ENCODE results near the gene NEU2.

DNA sequence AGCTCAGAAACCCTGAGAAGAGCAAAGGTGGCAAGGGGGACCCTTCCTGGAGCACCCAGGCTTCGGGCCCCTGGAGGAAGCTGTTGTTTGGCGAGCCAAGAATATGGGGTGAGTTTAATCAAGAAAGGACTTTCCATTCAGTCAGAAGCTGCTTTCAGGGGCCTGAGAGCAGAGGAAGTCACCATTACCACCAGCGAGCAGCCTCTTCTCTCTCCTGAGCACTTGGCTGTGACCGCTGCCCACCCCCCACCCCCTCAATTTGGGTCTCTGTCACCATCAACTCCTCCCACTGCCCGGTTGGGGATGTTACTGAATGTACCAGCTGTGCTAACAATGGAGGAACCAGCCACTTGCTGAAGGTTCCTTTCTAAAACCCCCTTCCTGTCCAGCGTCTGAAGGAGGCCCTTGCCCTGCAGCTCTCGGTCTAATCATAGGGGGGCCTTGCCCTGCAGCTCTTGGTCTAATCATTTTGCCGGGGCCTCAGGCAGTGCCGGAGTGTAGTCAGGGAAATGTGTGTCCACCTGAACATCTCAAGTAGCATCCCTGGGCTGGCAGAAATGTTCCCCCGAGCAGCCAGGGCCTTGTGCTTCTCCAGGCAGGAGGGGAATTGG, 28.6 kb downstream of the NEU2 start:
- TF ChIP-seq FOXA1 (IDR thresholded peaks at IDR 0.05): no peak
- no peak for TF ChIP-seq CTBP1 (IDR thresholded peaks at IDR 0.05; ENCODE audit: borderline replicate concordance)
- TF ChIP-seq FOXK2 (IDR thresholded peaks at IDR 0.05): no peak
- TF ChIP-seq TARDBP (IDR thresholded peaks at IDR 0.05): no peak
- no peak for TF ChIP-seq SP1 (IDR thresholded peaks at IDR 0.05)
- no peak for TF ChIP-seq BHLHE40 (IDR thresholded peaks at IDR 0.05; ENCODE audit: borderline replicate concordance)
- TF ChIP-seq ZNF384 (IDR thresholded peaks at IDR 0.05): no peak

All from HEK293T (cell line).